Right ventricle myocardium superior (tissue), 1 donor: Measurements from ENCODE around the gene NANOS1. TPM values are rescaled to one million over a fixed set of nuclear protein-coding genes. Genes with fewer than 3 reads are reported as not detected.
"Not testable (repeated sequence)": the region's sequence is repeated elsewhere in the genome, so short reads cannot be mapped to it uniquely, and the experiment has no call there.

ENCODE experiments used
- ATAC-seq: fragments of 200-7000 bp; cut with Tn5 transposase; one replicate; pipeline ENCODE4 v1.9.1; 2020; ENCODE audit warnings: mild to moderate bottlenecking; ENCODE audit not compliant: poor library complexity
- DNase-seq: peaks from one replicate; pipeline ENCODE4 v3.0.0-alpha.2; 2020
- intact Hi-C: fragments of 100-400 bp; cut with DNase I; formaldehyde crosslinking; loops from one replicate; pipeline ENCODE4 v1.11.2; 2022
- total RNA-seq: library from RNA; stranded (reverse); fragmentation: NEBNext Ultra II Directional; extraction: Animal tissue kit (Norgen Biotek cat#: 25700); gene quantifications from one replicate; pipeline ENCODE4 v1.2.1, GENCODE V29; 2021
- donor health status: DM: no; HTN: yes; CAD: no; lungs with severe emphysema.

Gene NANOS1
- total RNA-seq, 1 donor from 2014 or later, result 10.0 TPM

GRCh38 chr10:119005362-119006043, 24.0 kb upstream of the NANOS1 start:
- intact Hi-C loops, result no loop called here
- no peak for ATAC-seq
- DNase-seq, result no peak

DNA sequence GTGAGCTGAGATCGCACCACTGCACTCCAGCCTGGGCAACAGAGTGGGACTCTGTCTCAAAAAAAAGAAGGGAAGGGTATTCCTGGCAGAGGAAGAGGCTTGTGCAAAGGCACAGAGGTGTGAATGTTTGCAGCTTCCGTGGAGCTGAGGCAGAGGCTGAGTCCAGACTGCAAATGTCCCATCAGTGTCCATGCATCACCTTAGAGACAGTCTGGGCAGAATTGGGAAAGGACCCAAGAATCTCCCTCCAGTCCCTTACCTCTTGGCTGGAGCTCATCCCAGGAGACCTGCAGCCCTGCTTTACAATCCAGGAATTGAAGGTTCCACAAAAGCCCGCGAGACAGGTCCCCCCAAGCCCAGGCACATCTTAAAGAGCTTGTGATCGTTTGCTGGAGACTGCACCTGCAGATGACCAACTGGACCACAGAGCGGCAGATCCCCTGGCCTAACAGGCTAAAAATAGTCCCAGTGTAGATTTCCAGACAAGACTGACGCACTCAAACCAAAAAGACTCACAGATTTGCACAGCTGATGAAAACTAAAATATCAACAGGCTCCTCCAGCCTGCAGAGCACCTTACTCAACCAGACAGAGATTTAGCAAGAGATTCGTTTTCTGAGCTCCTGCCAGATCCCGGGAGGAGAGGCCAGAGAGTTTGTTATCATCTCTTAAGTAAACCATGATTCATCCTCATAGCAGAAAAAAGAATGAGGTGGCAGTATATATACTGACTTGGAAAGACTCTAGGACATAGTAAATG, 22.9 kb upstream of the NANOS1 start:
- DNase-seq, result no peak
- intact Hi-C loops, result no loop called here

DNA sequence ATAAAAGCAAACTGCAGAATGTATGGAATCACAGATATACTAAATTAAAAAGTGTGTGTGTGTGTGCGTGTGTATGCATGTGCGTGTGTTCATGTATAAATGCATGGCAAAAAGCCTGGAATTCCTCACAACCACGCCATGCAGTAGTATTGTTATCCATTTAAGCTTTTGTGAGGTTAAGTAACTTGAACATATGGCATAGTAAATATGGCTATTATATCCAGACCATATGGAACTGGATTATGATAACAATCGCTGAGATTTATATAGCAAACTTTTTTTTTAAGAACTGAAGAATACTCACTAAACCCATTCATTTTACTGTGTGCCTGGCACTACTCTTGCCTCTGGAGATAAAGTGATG, 22.3 kb upstream of the NANOS1 start:
- intact Hi-C loops, result no loop called here
- ATAC-seq (no peak), DNase-seq (no peak)

More for the DNA sequence above, 22.9 kb upstream of the NANOS1 start:
- ATAC-seq, result peak; percentile 36

- ATAC-seq (no peak), DNase-seq (no peak)
- intact Hi-C loops, result no loop called here
Measured at GRCh38 chr10:119020627-119020946, 8.9 kb upstream of the NANOS1 start.

- no peak for DNase-seq
- intact Hi-C loops, result no loop called here
- no peak for ATAC-seq
Measured at GRCh38 chr10:119022846-119023552, 6.5 kb upstream of the NANOS1 start.

- intact Hi-C loops, result no loop called here
Measured at GRCh38 chr10:119023553-119023868, 6.0 kb upstream of the NANOS1 start.

GRCh38 chr10:119024882-119025281, 4.6 kb upstream of the NANOS1 start:
- intact Hi-C loops, result no loop called here
- ATAC-seq (no peak), DNase-seq (no peak)

More at GRCh38 chr10:119023553-119023868, 6.0 kb upstream of the NANOS1 start:
- DNase-seq (no peak), ATAC-seq (no peak)

DNA sequence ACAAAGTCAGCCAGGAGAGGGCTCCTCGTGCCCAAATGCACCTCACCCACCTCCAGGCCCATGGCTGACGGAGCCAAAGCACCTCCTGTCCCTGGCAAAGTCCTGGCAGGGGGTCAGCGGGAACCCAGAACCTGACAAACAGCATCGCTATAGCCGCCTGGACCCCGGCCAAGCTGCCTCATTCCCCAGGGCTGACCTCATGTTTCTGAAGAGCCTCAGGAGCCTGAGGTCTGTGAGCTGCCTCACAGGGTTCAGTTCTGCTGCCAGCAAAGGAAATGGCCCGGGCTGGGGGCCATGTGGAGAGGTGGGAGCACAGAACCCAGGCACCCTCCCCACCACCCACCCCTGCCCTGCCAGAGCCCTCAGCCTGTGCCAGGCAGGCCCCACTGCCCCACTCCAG, 4.2 kb upstream of the NANOS1 start:
- DNase-seq, result peak; percentile 94
- ATAC-seq, result peak; percentile 74
- intact Hi-C loops, result no loop called here

GRCh38 chr10:119025776-119026175, 3.7 kb upstream of the NANOS1 start:
- peak; percentile 78 for DNase-seq
- intact Hi-C loops, result no loop called here
- peak; percentile 65 for ATAC-seq

- DNase-seq, result no peak
- ATAC-seq, result no peak
- intact Hi-C loops, result no loop called here
Measured at GRCh38 chr10:119026301-119027110, 3.0 kb upstream of the NANOS1 start.

GRCh38 chr10:119028445-119028899, 1.0 kb upstream of the NANOS1 start:
- DNase-seq, intact Hi-C loops, ATAC-seq: not testable (repeated sequence)

DNA sequence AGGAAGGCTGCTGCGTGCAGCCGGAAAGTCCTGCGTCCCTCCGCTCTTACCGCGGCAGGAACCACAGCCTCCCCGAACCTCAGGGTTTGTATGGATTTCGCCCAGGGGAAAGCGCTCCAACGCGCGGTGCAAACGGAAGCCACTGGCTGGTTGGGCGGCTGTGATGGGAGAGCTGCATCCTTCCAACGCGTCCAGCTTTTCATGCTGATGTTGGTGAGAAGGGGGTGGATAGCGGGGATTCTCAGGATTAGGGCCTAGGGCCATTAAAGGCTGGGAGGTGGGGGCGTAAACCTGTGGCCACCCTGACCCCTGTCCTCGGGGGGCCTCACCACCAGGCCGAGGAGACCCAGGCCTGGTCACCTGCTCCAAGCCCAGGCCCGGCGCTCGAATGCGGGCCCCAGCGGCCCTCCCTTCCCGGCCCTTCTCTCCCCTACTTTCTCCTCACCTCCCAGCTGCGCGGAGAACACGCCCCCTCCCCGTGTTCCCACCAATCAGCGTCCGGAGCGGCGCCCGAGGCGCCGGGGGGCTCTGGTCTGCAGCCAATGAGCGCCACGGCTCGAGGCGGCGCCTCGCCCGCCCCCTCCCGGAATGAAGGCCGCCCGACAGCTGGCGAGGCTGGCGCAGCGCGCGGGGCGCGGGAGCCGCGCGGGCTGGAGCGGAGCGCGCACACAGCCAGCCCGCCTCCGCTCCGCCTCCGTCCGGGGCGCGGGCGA, 458 bp upstream of the NANOS1 start:
- intact Hi-C loops, result no loop called here
- DNase-seq (peak; percentile 94), ATAC-seq (peak; percentile 79)

DNA sequence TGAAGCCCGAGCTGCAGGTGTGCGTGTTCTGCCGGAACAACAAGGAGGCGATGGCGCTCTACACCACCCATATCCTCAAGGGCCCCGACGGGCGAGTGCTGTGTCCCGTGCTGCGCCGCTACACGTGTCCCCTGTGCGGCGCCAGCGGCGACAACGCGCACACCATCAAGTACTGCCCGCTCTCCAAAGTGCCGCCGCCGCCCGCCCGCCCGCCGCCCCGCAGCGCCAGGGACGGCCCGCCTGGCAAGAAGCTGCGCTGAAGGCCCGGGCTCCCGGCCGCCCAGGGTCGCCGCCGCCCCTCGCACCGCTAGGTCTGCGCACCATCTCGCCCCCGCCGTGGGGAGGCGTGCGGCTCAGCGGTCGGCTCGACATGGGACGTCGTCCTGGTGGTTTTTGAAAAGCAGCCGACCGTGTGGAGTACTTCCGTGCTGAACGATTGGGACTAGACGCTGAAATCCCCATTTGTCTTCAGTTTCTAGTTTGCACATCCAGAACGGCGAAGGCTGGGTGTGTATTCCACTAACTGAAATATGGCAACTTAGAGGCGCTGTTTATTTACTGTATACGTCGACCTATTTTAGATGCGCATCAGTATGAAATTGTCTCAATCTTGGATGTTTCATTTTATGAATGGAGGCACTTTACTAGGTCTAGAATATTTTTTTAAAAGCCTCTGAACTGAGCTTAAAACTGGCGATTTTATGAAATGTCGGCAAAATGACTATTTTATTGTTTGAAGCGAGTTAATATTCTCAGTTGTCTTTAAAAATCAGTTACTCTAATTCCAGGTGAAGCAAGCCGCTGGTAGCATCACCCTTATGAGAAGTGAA, 1.1 kb downstream of the NANOS1 start:
- intact Hi-C loops, result no loop called here
- DNase-seq (peak; percentile 61), ATAC-seq (peak; percentile 6)

GRCh38 chr10:119031496-119032059, 2.1 kb downstream of the NANOS1 start:
- intact Hi-C loops, result no loop called here
- ATAC-seq, result no peak
- DNase-seq, result no peak

DNA sequence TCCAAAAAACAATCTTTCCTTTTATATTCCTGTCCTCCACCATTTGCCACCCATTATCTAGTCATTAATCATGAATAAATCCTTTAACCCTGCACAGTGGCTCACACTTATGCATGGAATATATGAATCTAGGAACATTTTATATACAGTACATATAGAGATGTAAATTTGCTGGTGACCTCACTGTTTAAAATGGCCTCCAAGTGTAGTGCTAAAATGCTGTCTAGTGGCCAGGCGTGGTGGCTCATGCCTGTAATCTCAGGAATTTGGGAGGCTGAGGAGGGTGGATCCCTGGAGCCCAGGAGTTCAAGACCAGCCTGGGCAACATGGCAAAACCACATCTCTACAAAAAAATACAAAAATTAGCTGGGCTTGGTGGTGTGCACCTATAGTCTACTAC, 9.6 kb downstream of the NANOS1 start:
- no peak for DNase-seq
- intact Hi-C loops, result no loop called here
- no peak for ATAC-seq

DNA sequence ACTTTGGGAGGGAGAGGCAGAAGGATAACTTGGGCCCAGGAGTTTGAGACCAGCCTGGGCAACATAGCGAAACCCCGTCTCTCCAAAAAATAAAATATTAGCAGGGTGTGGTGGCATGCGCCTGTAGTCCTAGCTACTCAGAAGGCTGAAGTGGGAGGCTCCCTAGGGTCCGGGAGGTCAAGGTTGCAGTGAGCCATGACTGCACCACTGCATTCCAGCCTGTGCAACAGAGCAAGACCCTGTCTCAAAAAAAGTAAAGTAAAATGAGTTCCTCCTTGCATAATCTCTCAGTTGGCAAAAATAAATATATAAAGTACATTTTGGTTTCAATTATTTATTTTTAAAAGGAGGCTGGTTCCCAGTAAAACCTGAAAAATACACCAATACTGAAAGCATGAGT, 11.8 kb downstream of the NANOS1 start:
- intact Hi-C loops, result no loop called here
- no peak for ATAC-seq

GRCh38 chr10:119042169-119042568, 12.7 kb downstream of the NANOS1 start:
- no peak for DNase-seq
- ATAC-seq, result no peak
- intact Hi-C loops, result no loop called here

More for the DNA sequence above, 11.8 kb downstream of the NANOS1 start:
- no peak for DNase-seq
